Adrenal gland (tissue), 5 donors: ENCODE measurements around the gene FSTL5.

Experiments
- POLR2A ChIP-seq, 2 donors: fragments of 450-650 bp; IDR thresholded peaks; one replicate each; pipeline ENCODE4 v1.6.1; 2017; ENCODE audit warnings: antibody characterized with exemption in 2 of 2, mild to moderate bottlenecking in 2 of 2, moderate library complexity in 1 of 2
- TF ChIP-seq, protein P1 (sequence below), 6 experiments: fragments of 450-650 bp in 4 of 6; fragments of 200-600 bp in 2 of 6; sonication (generic) in 1 of 6; IDR thresholded peaks; 1 replicate in 5 of 6; 2 replicates in 1 of 6; pipeline versions ENCODE4 v1.5.1 to v1.8.0; 2016 to 2021; ENCODE audit warnings: antibody characterized with exemption in 6 of 6, mild to moderate bottlenecking in 2 of 6, moderate library complexity in 1 of 6
- donor health status: DM: no; HTN: no; CAD: no.

DNA sequence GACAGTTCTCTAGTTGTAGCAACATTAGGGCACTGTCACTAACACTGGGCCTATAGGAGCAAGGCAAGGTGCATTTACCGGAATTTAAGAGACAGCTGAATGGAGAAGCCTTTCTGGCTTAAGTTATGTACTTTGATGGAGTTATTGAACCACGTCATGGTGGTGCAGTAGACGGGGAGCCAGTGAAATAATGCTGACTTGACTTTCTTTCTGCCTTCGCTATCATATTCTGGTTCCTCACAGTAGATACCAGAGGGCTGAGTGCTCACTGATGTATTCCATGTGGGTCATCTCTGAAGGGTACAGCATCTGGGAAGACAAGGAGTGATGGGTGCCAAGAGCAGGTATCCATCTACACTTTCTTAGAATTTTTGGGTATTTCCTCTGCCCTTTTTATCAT is 802.8 kb downstream of the FSTL5 start:
- TF ChIP-seq, protein P1, sequence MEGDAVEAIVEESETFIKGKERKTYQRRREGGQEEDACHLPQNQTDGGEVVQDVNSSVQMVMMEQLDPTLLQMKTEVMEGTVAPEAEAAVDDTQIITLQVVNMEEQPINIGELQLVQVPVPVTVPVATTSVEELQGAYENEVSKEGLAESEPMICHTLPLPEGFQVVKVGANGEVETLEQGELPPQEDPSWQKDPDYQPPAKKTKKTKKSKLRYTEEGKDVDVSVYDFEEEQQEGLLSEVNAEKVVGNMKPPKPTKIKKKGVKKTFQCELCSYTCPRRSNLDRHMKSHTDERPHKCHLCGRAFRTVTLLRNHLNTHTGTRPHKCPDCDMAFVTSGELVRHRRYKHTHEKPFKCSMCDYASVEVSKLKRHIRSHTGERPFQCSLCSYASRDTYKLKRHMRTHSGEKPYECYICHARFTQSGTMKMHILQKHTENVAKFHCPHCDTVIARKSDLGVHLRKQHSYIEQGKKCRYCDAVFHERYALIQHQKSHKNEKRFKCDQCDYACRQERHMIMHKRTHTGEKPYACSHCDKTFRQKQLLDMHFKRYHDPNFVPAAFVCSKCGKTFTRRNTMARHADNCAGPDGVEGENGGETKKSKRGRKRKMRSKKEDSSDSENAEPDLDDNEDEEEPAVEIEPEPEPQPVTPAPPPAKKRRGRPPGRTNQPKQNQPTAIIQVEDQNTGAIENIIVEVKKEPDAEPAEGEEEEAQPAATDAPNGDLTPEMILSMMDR (IDR thresholded peaks at IDR 0.05), result no peak
- no peak for TF ChIP-seq POLR2A (IDR thresholded peaks at IDR 0.05)
